ENCODE data around the gene BPGM.

The BPGM gene

GRCh38 chr7:134709197-134709596 is 62.5 kb downstream of the BPGM start:
- TF ChIP-seq, protein P1, sequence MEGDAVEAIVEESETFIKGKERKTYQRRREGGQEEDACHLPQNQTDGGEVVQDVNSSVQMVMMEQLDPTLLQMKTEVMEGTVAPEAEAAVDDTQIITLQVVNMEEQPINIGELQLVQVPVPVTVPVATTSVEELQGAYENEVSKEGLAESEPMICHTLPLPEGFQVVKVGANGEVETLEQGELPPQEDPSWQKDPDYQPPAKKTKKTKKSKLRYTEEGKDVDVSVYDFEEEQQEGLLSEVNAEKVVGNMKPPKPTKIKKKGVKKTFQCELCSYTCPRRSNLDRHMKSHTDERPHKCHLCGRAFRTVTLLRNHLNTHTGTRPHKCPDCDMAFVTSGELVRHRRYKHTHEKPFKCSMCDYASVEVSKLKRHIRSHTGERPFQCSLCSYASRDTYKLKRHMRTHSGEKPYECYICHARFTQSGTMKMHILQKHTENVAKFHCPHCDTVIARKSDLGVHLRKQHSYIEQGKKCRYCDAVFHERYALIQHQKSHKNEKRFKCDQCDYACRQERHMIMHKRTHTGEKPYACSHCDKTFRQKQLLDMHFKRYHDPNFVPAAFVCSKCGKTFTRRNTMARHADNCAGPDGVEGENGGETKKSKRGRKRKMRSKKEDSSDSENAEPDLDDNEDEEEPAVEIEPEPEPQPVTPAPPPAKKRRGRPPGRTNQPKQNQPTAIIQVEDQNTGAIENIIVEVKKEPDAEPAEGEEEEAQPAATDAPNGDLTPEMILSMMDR (IDR thresholded peaks at IDR 0.05; ENCODE audit: extremely low read depth, insufficient read depth, missing control alignments) = no peak
- in situ Hi-C loops (cut with MboI; ENCODE audit: low pct_unique_long_range_greater_than_20kb, low sequenced_read_pairs, unreplicated experiment) = no loop called here
- no peak for DNase-seq (ENCODE audit: low spot score)

DNA sequence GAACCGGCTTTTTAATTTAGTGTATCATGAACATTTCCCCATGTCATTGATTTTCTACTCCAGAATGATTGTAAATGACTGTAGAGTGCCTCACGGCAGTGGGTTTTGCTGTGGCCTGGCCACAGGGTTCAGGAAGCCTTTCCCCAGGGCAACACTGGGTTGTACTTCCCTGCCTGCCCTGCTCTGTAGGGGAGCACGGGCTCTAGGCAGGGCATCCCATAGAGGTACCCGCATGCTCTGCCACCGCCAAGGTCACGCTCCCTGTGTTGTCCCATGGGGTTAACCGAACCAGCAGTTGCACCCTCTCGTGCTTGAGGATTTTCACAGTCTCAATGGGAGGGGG is 63.8 kb downstream of the BPGM start:
- TF ChIP-seq, protein P1 (IDR thresholded peaks at IDR 0.05; ENCODE audit: extremely low read depth, insufficient read depth, missing control alignments) = no peak
- in situ Hi-C loops (cut with MboI; ENCODE audit: low pct_unique_long_range_greater_than_20kb, low sequenced_read_pairs, unreplicated experiment) = no loop called here
- DNase-seq (ENCODE audit: low spot score) = no peak

- TF ChIP-seq, protein P1 (IDR thresholded peaks at IDR 0.05; ENCODE audit: extremely low read depth, insufficient read depth, missing control alignments) = no peak
- in situ Hi-C loops (cut with MboI; ENCODE audit: low pct_unique_long_range_greater_than_20kb, low sequenced_read_pairs, unreplicated experiment) = no loop called here
- DNase-seq (ENCODE audit: low spot score) = no peak
These were observed 64.4 kb downstream of the BPGM start for GRCh38 chr7:134710854-134711624.

DNA sequence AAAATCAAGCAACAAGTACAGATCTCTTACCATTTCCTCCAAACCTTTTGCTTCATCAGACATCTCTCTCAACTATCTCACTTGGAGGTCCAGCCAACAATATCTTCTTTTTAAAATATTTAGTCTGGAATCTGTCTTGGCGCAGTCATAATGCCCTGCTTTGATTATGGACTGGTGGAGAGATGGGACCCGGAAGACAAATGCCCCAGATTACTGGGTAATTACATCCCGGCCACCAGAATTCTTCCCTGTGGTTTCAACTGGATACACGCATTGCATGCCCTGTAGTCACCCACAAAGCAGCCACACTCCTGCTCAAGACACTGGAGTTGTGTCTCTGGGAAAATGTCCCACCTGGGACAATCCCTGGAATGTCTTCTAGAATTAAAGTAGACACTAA is 65.5 kb downstream of the BPGM start:
- TF ChIP-seq, protein P1 (IDR thresholded peaks at IDR 0.05; ENCODE audit: extremely low read depth, insufficient read depth, missing control alignments) = no peak
- in situ Hi-C loops (cut with MboI; ENCODE audit: low pct_unique_long_range_greater_than_20kb, low sequenced_read_pairs, unreplicated experiment) = no loop called here
- DNase-seq (ENCODE audit: low spot score) = no peak

GRCh38 chr7:134714470-134715205 is 68.0 kb downstream of the BPGM start:
- TF ChIP-seq, protein P1 (IDR thresholded peaks at IDR 0.05; ENCODE audit: extremely low read depth, insufficient read depth, missing control alignments) = no peak
- no peak for DNase-seq (ENCODE audit: low spot score)
- in situ Hi-C loops (cut with MboI; ENCODE audit: low pct_unique_long_range_greater_than_20kb, low sequenced_read_pairs, unreplicated experiment) = no loop called here

GRCh38 chr7:134718211-134718875 is 71.7 kb downstream of the BPGM start:
- DNase-seq (ENCODE audit: low spot score) = no peak
- TF ChIP-seq, protein P1 (IDR thresholded peaks at IDR 0.05; ENCODE audit: extremely low read depth, insufficient read depth, missing control alignments) = no peak
- in situ Hi-C loops (cut with MboI; ENCODE audit: low pct_unique_long_range_greater_than_20kb, low sequenced_read_pairs, unreplicated experiment) = no loop called here
